ENCODE results near the gene TEX13A.
"Not testable (repeated sequence)": the region's sequence is repeated elsewhere in the genome, so short reads cannot be mapped to it uniquely, and the experiment has no call there.

Gene TEX13A
- total RNA-seq = 0 to 0.07 reads per million in 2 donors

- no peak for DNase-seq
Measured at GRCh38 chrX:105220636-105221035, at the start of gene TEX13A. Gene TEX13A (minus strand): TSS chrX:105220694. CDS start chrX:105220397, 297 bp downstream.

GRCh38 chrX:105269386-105269785 is 48.9 kb upstream of the TEX13A start:
- no peak for DNase-seq

- no peak for DNase-seq
Measured at GRCh38 chrX:105267167-105267566, 46.7 kb upstream of the TEX13A start.

- DNase-seq = no peak
Measured at GRCh38 chrX:105266456-105266855, 46.0 kb upstream of the TEX13A start.

- no peak for DNase-seq
Measured at GRCh38 chrX:105265093-105265492, 44.6 kb upstream of the TEX13A start.

GRCh38 chrX:105263801-105264200 is 43.3 kb upstream of the TEX13A start:
- DNase-seq = no peak

GRCh38 chrX:105263171-105263570 is 42.7 kb upstream of the TEX13A start:
- no peak for DNase-seq

GRCh38 chrX:105260291-105261043 is 40.0 kb upstream of the TEX13A start:
- DNase-seq = no peak

GRCh38 chrX:105241056-105241455 is 20.6 kb upstream of the TEX13A start:
- DNase-seq = no peak

- not testable (repeated sequence) for DNase-seq
Measured at GRCh38 chrX:105237407-105237806, 16.9 kb upstream of the TEX13A start.

- DNase-seq = no peak
Measured at GRCh38 chrX:105229146-105229545, 8.7 kb upstream of the TEX13A start.

- DNase-seq = no peak
Measured at GRCh38 chrX:105228602-105229001, 8.1 kb upstream of the TEX13A start.

GRCh38 chrX:105226499-105226898 is 6.0 kb upstream of the TEX13A start:
- DNase-seq = no peak

GRCh38 chrX:105221374-105221773 is 880 bp upstream of the TEX13A start:
- no peak for DNase-seq

GRCh38 chrX:105219454-105220401 is 766 bp downstream of the TEX13A start:
- DNase-seq = no peak

- DNase-seq = no peak
Measured at GRCh38 chrX:105211066-105211575, 9.4 kb downstream of the TEX13A start.

GRCh38 chrX:105210258-105210657 is 10.2 kb downstream of the TEX13A start:
- DNase-seq = no peak

- DNase-seq = no peak
Measured at GRCh38 chrX:105209406-105209805, 11.1 kb downstream of the TEX13A start.

- no peak for DNase-seq
Measured at GRCh38 chrX:105191878-105192277, 28.6 kb downstream of the TEX13A start.

- DNase-seq = no peak
Measured at GRCh38 chrX:105190252-105190853, 30.1 kb downstream of the TEX13A start.

- no peak for DNase-seq
Measured at GRCh38 chrX:105189093-105189492, 31.4 kb downstream of the TEX13A start.

- no peak for DNase-seq
Measured at GRCh38 chrX:105179644-105180043, 40.9 kb downstream of the TEX13A start.

- DNase-seq = no peak
Measured at GRCh38 chrX:105173071-105173470, 47.4 kb downstream of the TEX13A start.
